Ovary (tissue), 3 donors: ENCODE data around the gene MUC3A.

ENCODE experiments used
- POLR2A ChIP-seq: fragments of 450-650 bp; IDR thresholded peaks from one replicate; pipeline ENCODE4 v1.6.1; 2017; ENCODE audit warnings: antibody characterized with exemption, mild to moderate bottlenecking, moderate library complexity
- TF ChIP-seq, protein P1 (sequence below), 3 donors: fragments of 450-650 bp in 2 of 3; fragments of 200-600 bp in 1 of 3; IDR thresholded peaks; one replicate each; pipeline versions ENCODE4 v1.5.1 to v1.8.0; 2016 to 2022; ENCODE audit warnings: antibody characterized with exemption in 3 of 3, mild to moderate bottlenecking in 1 of 3
- donor health status: DM: no; HTN: no; CAD: no.

DNA sequence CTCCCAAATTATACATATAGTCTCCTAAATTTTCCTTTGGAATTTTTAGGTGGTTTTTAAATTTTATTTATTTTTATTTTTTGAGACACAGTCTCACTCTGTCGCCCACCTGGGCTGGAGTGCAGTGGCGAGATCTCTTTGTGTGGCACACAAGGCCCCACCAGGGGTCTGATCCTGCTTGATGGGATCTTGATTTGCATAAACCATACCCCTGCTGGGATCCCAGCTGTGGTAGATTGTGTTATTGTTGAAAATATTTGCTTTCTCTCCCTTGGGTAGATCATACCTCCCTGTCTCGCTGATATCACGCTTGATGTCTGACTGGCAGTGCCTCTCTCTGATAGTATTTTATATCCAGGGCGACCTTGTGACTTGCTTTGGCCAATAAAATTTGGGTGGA lies 5.6 kb upstream of the MUC3A start:
- TF ChIP-seq POLR2A, result no peak
- TF ChIP-seq, protein P1, sequence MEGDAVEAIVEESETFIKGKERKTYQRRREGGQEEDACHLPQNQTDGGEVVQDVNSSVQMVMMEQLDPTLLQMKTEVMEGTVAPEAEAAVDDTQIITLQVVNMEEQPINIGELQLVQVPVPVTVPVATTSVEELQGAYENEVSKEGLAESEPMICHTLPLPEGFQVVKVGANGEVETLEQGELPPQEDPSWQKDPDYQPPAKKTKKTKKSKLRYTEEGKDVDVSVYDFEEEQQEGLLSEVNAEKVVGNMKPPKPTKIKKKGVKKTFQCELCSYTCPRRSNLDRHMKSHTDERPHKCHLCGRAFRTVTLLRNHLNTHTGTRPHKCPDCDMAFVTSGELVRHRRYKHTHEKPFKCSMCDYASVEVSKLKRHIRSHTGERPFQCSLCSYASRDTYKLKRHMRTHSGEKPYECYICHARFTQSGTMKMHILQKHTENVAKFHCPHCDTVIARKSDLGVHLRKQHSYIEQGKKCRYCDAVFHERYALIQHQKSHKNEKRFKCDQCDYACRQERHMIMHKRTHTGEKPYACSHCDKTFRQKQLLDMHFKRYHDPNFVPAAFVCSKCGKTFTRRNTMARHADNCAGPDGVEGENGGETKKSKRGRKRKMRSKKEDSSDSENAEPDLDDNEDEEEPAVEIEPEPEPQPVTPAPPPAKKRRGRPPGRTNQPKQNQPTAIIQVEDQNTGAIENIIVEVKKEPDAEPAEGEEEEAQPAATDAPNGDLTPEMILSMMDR (IDR thresholded peaks at IDR 0.05), result no peak
